NK-92 (cell line): ENCODE measurements around the gene PARD3B.

Experiments
- DNase-seq: peaks from one replicate; lab custom pipeline; 2025; ENCODE audit not compliant: unreplicated experiment; lab: John Stamatoyannopoulos, UW

The PARD3B gene

DNA sequence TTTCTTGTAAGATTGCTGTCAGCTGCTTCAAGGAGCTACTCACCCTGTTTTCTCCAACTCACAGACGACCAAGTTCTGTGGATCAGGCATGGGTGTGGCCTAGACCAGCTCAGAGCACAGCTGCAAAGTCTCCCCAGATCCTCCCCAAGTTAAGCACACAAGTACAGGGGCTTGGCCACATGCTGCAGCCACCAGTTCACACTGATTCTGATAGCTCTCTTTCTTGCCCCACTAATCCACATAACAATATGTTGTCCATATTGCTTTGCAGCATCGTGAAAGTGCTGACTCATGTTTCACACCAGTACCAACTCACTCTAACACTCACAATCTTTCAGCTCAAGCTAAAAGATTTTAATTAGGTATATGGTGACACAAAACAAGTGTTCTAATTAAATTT is 437.0 kb downstream of the PARD3B start:
- no peak for DNase-seq

DNA sequence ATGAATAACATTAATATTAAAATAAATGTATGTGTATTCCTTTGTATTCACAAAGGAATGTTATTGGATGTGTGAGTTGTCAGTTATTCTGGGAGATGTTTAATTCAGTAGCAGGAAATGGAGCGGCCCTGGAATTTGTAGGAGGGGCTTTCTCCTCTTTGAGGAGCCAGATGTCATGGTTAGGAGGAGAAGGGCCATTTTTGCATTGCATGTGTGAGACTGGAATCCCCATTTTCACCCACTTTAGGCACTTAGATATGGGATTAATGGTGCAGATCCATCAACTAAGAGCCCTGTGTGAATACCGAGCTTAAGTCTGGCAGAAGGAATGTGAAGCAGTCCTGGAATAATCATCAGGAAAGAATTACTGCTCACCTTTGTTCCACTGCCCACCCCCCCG is 439.2 kb downstream of the PARD3B start:
- no peak for DNase-seq

DNA sequence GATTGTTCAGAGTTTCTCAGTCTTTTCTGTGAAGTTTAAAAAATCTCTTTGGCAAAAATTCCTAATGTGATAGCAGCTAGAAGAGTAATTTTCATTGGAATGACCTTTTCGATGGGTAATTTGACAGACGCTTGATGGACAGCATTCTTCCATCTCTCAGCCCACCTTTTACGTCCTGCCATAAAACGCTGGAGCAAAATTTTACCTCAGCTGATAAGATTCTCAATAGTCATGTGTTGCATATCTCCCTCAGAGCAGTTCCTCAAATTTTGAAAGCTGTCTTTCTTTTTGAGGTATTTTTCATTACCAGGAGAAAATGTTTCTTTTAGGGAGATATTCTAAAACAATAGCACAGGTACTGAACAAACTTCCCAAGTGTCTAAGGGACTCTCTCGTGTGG is 441.4 kb downstream of the PARD3B start:
- DNase-seq = no peak

DNA sequence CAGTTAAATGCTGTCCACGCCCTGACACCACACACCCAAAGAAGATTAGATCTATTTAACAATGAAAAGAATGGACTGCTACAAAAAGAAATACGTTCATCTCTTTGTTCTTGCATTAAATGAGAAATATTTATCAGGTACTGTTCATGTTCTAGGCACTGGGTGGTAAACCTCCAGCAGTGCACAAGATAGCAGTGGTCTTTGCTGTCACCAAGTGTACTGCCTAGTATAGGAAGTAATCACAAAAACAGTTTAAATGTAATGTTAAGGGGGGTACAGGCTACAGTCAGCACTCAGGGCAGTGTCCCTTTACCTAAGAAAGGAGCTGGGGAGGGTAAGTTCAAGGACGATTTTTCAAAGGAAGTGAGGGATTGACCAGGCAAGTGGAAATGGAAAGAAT is 443.6 kb downstream of the PARD3B start:
- DNase-seq = no peak

DNA sequence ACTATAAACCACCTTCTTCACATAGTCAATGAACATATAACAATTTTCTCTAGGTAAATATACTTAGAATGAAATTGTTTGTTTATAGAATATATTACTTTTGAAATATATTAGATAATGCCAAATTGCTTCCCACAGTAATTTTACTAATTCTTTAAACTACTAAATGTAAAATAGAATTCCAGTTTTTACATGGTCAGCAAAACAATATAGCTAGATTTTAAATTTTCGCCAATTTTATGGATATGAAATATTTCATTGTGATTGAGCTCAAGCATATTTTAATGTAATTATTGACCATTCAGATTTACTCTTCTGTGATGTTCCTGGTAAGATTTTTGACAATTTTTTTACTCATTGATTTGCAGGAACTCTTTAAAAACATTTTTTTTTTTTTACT is 444.6 kb downstream of the PARD3B start:
- DNase-seq = no peak

DNA sequence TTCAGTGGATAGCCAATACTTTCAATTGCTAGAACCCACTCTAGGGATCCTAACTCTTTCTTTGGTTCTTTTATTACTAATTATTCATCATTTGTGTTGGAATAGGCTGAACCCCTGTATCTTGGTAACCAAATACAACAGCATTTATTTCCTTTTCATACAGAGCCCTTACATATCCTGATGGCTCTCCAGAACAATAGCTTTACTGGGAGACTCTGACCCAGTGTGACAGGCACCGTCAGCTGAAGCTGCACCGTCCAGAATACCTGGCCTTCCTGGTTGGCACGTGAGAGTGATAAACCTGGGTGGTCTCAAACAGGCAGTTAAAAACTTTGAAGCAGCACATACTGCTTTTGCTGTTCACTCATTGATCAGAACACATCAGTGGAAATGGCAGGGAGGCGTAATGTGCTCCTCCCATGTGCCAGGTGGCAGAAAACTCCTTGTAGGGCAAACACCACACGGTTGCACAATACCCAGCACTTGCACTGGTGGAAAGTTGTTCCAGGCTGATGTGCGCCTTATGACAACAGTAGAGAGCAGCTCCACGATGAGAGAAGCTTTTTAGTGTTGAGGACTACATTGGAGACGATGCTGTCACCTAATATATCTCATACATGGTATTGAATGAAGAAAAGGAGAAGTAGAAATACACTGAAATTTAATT is 456.2 kb downstream of the PARD3B start:
- no peak for DNase-seq

DNA sequence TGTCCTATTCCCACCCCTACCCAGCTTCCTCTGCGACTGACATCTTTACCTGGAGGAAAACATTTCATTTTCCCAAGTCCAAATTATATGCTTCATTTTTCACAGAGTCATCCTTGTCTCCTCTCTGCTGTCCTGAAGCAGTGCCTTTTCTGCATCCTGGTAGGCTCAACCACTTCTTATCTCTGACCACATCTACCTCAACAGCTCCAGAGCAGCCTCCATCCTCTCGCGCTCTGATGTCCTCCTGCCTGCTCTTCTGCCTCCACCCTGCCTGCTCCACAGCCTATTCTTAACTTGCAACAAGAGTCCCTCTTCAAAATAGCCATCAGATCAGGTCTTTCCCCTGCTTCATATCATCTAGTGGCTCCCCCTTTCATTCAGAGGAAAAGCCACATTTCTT is 457.1 kb downstream of the PARD3B start:
- DNase-seq = no peak

DNA sequence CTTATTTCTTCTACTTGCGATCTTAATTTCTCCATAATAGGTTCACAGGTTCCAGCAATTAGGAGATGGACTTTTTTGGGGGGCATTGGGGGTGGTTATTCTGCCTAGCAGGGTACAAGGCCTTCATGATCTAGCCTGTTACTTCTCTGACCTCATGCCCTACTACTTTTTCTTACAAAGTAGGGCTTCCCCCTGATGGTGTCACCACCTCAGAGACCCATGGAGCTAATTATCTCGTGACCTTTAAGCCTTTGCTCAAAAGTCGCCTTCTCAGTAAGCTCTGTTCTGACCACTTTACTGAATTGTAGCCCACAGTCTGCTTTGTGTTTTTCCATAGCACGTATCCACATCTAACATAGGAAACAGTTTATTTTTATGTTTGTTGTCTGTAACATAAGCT is 458.0 kb downstream of the PARD3B start:
- DNase-seq = no peak

DNA sequence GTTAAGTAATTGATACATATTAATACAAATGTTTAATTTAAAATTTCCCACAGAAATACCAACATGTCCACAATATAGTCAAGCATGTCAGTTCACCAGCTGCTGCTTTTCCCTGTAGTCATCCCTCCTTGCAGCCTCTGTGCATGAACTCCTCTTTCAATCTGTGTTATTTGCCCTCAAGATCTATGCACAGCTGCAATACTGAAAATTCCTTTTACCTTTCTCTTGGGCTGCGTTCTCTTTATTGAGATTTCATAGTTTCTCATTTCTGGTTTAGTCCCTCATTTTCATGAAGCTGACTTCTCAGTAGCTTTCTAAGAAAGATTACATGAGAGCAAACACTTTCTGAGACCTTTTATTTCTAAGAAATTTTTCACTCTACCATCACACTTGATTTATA is 464.9 kb downstream of the PARD3B start:
- DNase-seq = no peak

DNA sequence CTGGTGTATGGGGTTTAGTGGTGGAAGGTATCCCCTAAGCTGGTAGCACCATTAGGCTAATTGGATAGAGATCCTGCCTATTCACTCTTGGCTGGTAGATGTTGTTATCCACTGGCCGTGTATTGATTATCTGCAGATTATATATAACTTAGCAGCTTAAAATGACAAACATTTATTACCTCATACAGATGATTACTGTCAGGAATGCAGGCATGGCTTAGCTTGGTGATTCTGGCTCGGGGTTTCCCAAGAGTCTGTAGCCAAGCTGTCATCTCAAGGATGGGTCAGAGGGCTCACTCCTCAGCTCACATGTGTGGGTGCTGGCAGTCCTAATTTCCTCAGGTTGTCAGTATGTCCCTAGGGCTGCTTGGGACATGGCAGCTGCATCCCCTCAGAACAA is 465.8 kb downstream of the PARD3B start:
- no peak for DNase-seq

DNA sequence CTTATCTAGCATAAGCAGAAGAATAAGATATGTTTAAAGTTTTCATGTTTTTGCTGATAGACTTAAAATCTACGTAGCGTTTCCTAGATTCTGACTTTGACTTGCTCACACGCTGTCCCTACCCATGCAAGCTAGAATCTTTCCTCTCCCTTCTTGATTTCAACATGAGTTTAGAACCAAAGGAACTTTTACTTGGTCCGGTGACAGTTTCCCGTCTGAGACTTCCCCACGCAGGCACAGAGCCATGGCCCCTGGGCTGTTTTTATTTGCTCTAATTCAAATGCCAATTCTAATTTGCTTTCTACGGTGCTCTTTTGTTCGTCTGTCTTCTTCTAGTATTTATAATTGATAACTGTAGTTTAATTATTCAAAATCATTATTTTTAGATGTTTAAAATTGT is 467.7 kb downstream of the PARD3B start:
- DNase-seq = no peak

DNA sequence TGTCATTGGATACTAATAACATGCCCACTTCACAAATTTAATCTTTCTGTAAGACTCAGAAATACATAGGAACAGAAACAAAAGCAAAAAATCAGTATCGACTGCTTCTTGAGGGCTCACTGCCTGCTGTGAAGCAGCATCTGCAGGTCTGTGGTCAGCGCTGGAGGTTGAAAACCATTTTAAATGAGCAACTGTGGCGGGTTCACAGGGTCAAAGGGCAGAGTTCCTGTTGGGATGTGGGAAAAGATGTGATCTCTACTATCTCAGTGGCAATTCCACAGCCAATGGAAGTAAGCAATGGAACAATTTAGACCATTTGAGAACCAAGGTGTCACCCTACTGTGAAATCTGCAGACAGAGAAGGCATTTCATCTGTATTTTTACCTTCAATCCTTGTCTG is 468.3 kb downstream of the PARD3B start:
- DNase-seq = no peak

DNA sequence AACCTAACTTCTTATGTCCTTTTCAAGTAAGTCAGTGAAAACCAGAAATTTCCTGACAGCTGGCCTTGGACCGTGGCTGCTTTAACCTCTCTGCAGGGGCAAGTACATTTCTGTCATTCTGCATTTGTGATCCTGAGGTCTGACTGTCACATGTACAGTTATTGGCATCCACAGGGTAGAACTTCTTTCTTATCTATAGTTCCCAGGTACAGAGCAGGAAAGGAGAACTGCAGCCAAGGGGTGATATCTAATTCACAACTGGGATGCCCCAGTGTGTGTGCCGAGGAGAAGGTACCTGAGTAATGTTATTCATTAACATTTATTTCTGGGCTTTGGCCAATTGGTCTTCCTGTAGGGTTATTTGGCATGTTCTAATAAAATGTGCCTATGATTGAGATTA is 468.9 kb downstream of the PARD3B start:
- no peak for DNase-seq

DNA sequence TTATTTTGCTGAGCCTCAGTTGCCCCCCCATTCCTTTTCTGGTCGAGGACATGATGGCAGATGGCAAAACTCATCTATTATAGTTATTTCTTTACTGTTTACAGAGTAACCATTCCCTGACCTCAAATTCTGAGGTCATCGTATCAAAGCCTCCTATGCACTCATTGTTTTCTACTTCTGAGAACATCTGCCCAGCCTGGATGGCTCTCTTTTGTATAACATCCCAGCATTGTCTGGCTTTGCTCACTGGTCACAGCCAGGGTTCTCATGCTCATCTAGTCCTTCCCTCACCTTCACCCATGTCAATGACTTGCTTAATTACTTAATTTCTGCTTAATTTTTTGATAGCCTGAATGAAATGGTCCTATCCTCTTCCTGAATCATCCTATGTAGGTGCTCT is 472.1 kb downstream of the PARD3B start:
- DNase-seq = no peak

DNA sequence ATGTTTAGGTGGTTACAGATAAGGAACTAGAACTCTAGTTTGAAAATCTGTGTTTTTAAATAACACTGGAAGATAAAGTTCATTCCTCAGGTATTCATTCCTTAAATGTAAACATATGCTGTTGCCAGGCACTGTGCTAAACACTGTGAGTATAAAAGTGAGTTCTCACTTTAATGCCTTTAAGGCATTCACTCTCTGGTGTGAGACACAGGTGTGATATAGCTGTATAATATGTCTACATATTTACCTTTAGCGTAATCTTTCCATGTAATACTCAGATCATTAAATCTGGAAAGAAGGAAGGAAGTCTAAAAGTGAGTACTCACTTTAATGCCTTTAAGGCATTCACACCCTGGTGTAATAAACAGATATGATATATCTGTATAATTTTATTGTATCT is 472.6 kb downstream of the PARD3B start:
- no peak for DNase-seq

DNA sequence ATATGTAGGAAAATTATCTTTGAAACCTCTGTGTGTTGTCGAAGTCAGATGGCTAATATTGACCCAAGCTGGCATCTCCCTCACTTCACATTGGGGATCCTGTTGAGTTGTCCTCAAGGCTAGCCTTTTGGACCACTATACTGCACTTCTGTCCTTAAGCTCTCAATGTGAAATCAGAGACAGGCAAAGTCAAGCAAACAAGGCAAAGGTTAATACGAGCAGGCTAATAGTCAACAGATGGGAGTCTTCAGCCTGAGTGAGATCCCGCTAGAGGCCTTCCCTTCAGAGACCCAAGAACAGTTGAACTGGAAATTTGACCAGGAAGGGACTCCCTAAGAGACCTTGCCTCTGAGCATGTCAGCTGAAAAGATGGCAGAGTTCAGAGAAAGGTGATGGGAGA is 475.4 kb downstream of the PARD3B start:
- DNase-seq = no peak

DNA sequence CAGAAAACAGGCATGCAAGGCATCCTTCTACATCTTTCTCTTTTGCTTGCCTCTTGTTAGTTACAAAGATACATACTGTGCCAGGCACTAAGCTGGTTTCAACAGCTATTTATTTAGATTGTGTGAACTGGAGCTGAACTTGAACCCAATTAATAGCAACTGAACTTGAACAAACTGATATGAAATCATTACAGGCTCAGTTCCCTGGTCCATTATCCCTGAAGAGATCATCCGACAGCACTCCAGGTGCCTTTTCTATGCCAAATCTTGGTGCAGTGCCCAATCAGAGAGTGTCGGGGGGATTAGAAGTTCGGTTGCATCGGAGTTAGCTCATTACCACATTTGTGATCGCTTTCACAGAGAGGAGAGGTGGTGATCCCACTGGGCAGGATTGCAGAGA is 477.6 kb downstream of the PARD3B start:
- DNase-seq = no peak

DNA sequence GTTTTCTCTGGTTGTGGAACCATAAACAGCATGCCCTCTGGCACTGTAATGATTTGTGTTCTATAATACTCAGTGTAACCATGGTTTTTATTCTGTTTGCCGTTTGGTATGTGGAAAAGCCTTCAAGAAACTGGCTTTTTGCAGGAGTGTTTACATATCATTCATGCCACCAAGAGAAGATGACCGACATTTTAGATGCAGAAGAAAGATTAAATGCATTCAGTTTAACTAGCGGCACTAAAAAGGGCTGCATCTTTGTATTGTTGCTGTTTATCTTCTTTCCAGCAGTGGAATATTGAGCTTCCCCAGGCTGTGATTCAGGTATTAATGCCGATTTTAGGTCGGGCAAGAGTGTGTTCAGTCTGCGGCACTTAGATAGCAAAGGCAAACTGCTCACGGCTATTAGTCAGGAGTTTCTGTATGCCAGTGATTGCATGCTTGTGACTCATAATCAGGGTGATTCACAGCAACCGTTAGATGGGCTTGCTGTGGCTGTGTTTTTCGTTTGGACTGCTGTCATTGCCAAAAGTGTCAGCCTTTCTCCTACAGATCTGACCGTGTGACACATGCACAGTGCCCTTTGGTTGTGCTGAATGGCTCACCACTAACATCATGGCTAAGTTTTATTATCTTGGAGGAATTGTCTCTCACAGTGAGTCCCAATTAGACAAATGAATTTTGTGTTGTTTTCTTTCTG is 479.7 kb downstream of the PARD3B start:
- no peak for DNase-seq

DNA sequence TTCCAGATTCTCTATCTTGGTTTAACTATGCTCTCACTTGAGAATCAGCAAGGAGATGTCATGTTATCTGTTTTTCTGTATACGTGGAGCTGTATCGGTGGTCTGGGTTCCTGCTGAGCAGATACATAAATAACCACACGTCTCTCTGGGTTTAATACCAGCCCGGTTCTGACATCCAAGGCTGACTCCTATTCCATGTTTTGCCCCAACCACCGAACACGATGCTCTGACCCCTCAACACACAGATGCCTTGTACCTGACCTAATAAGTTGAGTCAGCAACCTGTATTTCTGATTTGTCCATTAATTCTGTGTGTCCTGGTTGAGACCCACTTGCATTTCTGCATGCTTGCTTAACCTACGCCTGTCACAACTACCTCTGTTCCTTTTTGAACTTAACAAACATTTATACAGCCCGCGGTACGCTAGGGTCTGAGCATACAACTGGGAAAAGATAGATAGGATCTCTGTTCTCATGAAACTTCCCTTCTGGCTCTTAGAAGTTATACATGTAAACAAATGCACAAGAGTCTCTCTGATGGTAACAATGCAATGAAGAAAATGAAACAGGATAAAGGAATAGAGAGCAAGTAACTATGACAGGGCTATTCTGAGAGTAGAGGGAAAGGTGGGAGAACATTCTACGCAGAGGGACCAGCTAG is 480.4 kb downstream of the PARD3B start:
- no peak for DNase-seq

DNA sequence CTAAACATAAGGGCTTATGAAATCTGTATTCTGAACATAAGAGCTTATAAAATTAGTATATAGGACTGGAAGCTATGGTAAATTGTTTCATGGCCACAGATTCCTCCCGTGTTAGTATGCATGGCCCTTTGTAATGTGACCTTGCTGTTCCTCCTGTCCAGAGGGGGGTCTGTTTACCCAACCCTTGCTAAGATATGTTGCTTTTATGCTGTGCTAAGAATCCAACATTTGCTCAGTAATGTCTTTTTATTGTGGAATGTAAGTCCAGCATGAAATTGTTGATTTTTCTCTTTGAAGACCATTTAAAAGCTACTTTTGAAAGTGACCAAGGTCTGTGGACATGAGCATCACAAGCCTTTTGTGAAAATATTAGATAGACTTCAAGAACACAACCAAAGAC is 485.4 kb downstream of the PARD3B start:
- DNase-seq = no peak

DNA sequence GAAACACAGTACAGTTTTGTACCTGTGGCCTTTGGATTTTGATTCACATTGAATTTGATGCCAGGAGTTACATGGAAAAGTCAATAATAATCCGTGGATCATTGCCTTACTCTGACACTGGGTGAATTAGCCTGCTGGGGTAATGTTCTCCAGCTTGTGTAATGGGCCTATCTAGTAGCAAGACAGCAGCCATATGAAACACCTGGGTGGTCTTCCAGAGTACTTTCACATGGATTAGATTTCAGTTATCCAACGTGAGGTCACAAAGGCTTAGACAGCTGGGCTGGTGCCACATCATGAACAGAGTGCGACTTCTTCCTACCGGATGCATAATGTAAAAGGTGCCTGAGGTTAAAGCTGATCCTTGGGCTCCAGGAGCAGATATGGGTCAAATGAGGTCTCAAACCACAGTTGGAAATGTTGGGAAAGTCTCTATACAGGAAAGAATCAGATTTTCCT is 486.8 kb downstream of the PARD3B start:
- DNase-seq = no peak

DNA sequence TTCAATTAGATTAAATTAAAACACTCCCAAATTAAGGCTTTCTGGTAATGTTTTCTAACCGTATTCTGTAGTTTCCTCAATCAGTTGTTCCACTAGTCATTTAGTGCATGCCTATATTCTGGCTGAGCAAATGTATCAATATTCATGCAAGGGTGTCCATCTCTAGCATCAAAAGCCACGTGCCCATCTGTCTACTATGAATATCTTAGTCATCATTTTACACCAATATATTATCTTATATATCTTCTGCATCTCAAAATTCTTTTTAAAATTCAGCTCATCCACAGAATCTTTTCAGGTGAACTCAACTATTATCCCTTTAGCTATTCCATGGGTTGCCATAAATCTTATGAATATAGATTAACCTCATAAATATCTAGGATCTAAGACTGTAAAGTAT is 488.2 kb downstream of the PARD3B start:
- DNase-seq = no peak
